ENCODE results near the gene MAP4K1.
A peak's percentile ranks its signal among the peaks of the same experiment; 100 is the strongest.
"Not testable (repeated sequence)": the region's sequence is repeated elsewhere in the genome, so short reads cannot be mapped to it uniquely, and the experiment has no call there.

MAP4K1 gene

DNA sequence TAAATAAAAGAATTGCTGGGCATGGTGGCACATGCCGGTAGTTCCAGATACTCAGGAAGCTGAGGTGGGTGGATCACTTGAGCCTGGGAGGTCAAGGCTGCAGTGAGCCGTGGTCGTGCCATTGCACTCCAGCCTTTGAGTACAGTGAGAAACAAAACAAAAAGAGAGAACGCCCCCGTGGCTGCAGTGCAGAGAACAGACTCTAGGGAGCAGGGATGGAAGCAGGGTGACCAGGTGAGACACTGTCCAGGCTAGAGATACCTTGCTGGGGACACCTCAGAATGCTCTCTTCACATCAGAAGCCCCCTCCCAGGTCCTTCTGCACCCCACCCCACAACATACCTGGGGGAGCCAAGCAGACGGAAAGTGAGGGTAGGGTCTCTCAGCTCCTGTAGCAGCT is 24.8 kb downstream of the MAP4K1 start:
- H3K9me3 ChIP-seq (ENCODE audit: control insufficient read depth, insufficient read depth, low read depth, low read length) = no peaks in the 10 kb centered on the region
- H3K27ac ChIP-seq (ENCODE audit: low read depth, low read length) = no peak overlapping the region
- no peak overlapping the region for H3K9ac ChIP-seq (ENCODE audit: low read length)
- peaks cover 7% of the 10 kb centered on the region; the same call in 1 of the 2 replicates for H3K4me1 ChIP-seq (ENCODE audit: control insufficient read depth, insufficient read depth, low read length)
- no peak overlapping the region for H3K4me3 ChIP-seq (ENCODE audit: low read depth, low read length)
- H3K27me3 ChIP-seq (ENCODE audit: control insufficient read depth, insufficient read depth, low read length) = no peaks in the 10 kb centered on the region
- H3K36me3 ChIP-seq (ENCODE audit: control insufficient read depth, insufficient read depth, low read length) = peaks cover under 1% of the 10 kb centered on the region; the same call in 1 of the 2 replicates

GRCh38 chr19:38588041-38588440 is 29.7 kb downstream of the MAP4K1 start:
- Histone ChIP-seq H3K27me3 (ENCODE audit: control insufficient read depth, insufficient read depth, low read length) (no peaks in the 10 kb centered on the region), H3K4me1 (ENCODE audit: control insufficient read depth, insufficient read depth, low read length) (no peaks in the 10 kb centered on the region), H3K36me3 (ENCODE audit: control insufficient read depth, insufficient read depth, low read length) (peaks cover 13% of the 10 kb centered on the region), H3K4me3 (ENCODE audit: low read depth, low read length) (no peak overlapping the region), H3K9ac (ENCODE audit: low read length) (no peak overlapping the region), H3K27ac (ENCODE audit: low read depth, low read length) (no peak overlapping the region), H3K9me3 (ENCODE audit: control insufficient read depth, insufficient read depth, low read depth, low read length) (no peaks in the 10 kb centered on the region)

GRCh38 chr19:38587562-38587961 is 30.2 kb downstream of the MAP4K1 start:
- H3K9me3 ChIP-seq (ENCODE audit: control insufficient read depth, insufficient read depth, low read depth, low read length) = no peaks in the 10 kb centered on the region
- H3K27ac ChIP-seq (ENCODE audit: low read depth, low read length) = no peak overlapping the region
- H3K27me3 ChIP-seq (ENCODE audit: control insufficient read depth, insufficient read depth, low read length) = no peaks in the 10 kb centered on the region
- no peak overlapping the region for H3K9ac ChIP-seq (ENCODE audit: low read length)
- H3K4me3 ChIP-seq (ENCODE audit: low read depth, low read length) = no peak overlapping the region
- H3K36me3 ChIP-seq (ENCODE audit: control insufficient read depth, insufficient read depth, low read length) = peaks cover 13% of the 10 kb centered on the region
- no peaks in the 10 kb centered on the region for H3K4me1 ChIP-seq (ENCODE audit: control insufficient read depth, insufficient read depth, low read length)

DNA sequence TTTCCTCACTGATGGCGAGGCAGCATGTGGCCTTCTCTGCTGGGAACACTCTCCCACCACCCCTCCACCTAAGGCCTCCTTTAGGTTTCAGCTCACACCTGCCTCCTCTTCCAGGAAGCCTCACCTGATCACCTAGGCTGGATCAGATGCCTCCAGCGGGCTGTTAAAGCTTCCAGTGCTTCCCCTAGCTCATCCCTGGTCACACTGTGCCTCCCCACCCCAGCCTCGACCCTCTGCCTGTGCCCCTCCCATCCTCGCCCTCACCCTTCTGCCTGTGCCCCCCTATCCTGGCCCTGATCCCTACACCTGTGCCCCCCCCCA is 33.8 kb downstream of the MAP4K1 start:
- Histone ChIP-seq H3K36me3 (ENCODE audit: control insufficient read depth, insufficient read depth, low read length) (peaks cover 13% of the 10 kb centered on the region), H3K27me3 (ENCODE audit: control insufficient read depth, insufficient read depth, low read length) (no peaks in the 10 kb centered on the region), H3K9me3 (ENCODE audit: control insufficient read depth, insufficient read depth, low read depth, low read length) (no peaks in the 10 kb centered on the region), H3K27ac (ENCODE audit: low read depth, low read length) (no peak overlapping the region), H3K4me3 (ENCODE audit: low read depth, low read length) (no peak overlapping the region), H3K4me1 (ENCODE audit: control insufficient read depth, insufficient read depth, low read length) (no peaks in the 10 kb centered on the region), H3K9ac (ENCODE audit: low read length) (no peak overlapping the region)

- H3K36me3 ChIP-seq (ENCODE audit: control insufficient read depth, insufficient read depth, low read length) = peaks cover 13% of the 10 kb centered on the region
- no peak overlapping the region for H3K9ac ChIP-seq (ENCODE audit: low read length)
- no peak overlapping the region for H3K27ac ChIP-seq (ENCODE audit: low read depth, low read length)
- H3K27me3 ChIP-seq (ENCODE audit: control insufficient read depth, insufficient read depth, low read length) = no peaks in the 10 kb centered on the region
- no peaks in the 10 kb centered on the region for H3K9me3 ChIP-seq (ENCODE audit: control insufficient read depth, insufficient read depth, low read depth, low read length)
- H3K4me3 ChIP-seq (ENCODE audit: low read depth, low read length) = no peak overlapping the region
- H3K4me1 ChIP-seq (ENCODE audit: control insufficient read depth, insufficient read depth, low read length) = no peaks in the 10 kb centered on the region
Observed at GRCh38 chr19:38583219-38583984, 34.4 kb downstream of the MAP4K1 start.

GRCh38 chr19:38580080-38580479 is 37.7 kb downstream of the MAP4K1 start:
- Histone ChIP-seq H3K27ac (ENCODE audit: low read depth, low read length) (no peak overlapping the region), H3K36me3 (ENCODE audit: control insufficient read depth, insufficient read depth, low read length) (no peaks in the 10 kb centered on the region), H3K4me1 (ENCODE audit: control insufficient read depth, insufficient read depth, low read length) (no peaks in the 10 kb centered on the region), H3K27me3 (ENCODE audit: control insufficient read depth, insufficient read depth, low read length) (no peaks in the 10 kb centered on the region), H3K9ac (ENCODE audit: low read length) (no peak overlapping the region), H3K4me3 (ENCODE audit: low read depth, low read length) (no peak overlapping the region), H3K9me3 (ENCODE audit: control insufficient read depth, insufficient read depth, low read depth, low read length) (no peaks in the 10 kb centered on the region)

DNA sequence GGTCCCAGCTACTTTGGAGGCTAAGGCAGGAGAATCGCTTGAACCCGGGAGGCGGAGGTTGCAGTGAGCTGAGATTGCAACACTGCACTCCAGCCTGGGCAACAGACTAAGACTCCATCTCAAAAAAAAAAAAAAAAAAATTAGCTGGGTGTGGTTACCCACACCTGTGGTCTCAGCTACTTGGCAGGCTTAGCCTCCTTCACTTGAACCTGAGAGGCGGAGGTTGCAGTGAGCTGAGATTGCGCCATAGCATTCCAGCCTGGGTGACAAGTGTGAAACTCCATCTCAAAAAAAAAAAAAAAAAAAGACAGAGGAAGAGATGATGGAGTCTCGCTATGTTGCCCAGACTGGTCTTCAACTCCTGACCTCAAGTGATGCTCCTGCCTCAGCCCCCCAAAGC is 38.4 kb downstream of the MAP4K1 start:
- not testable (repeated sequence) for H3K27ac ChIP-seq (ENCODE audit: low read depth, low read length); H3K9me3 ChIP-seq (ENCODE audit: control insufficient read depth, insufficient read depth, low read depth, low read length); H3K27me3 ChIP-seq (ENCODE audit: control insufficient read depth, insufficient read depth, low read length); H3K36me3 ChIP-seq (ENCODE audit: control insufficient read depth, insufficient read depth, low read length); H3K4me3 ChIP-seq (ENCODE audit: low read depth, low read length); H3K9ac ChIP-seq (ENCODE audit: low read length); H3K4me1 ChIP-seq (ENCODE audit: control insufficient read depth, insufficient read depth, low read length)

DNA sequence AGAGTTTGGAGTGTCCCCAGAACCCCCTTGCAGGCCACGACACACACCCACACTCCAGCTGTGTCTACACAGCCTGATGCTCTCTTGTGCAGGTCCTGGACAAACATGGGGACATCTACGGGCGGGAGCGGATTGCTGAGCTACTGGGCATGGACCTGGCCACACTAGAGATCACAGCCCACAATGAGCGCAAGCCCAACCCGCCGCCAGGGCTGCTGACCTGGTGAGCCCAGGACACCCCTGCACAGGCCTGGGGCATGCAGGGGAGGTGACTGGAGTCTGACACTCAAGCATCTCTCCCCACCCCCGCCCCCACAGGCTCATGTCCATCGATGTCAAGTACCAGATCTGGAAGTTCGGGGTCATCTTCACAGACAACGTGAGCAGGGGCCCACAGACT is 39.9 kb downstream of the MAP4K1 start:
- Histone ChIP-seq H3K4me1 (ENCODE audit: control insufficient read depth, insufficient read depth, low read length) (no peaks in the 10 kb centered on the region), H3K9ac (ENCODE audit: low read length) (no peak overlapping the region)

GRCh38 chr19:38571682-38572081 is 46.1 kb downstream of the MAP4K1 start:
- Histone ChIP-seq H3K27me3 (ENCODE audit: control insufficient read depth, insufficient read depth, low read length) (no peaks in the 10 kb centered on the region), H3K36me3 (ENCODE audit: control insufficient read depth, insufficient read depth, low read length) (no peaks in the 10 kb centered on the region), H3K4me3 (ENCODE audit: low read depth, low read length) (no peak overlapping the region), H3K9me3 (ENCODE audit: control insufficient read depth, insufficient read depth, low read depth, low read length) (no peaks in the 10 kb centered on the region), H3K4me1 (ENCODE audit: control insufficient read depth, insufficient read depth, low read length) (no peaks in the 10 kb centered on the region), H3K27ac (ENCODE audit: low read depth, low read length) (no peak overlapping the region), H3K9ac (ENCODE audit: low read length) (no peak overlapping the region)

More for the DNA sequence above, 39.9 kb downstream of the MAP4K1 start:
- Histone ChIP-seq H3K27me3 (ENCODE audit: control insufficient read depth, insufficient read depth, low read length) (no peaks in the 10 kb centered on the region), H3K9me3 (ENCODE audit: control insufficient read depth, insufficient read depth, low read depth, low read length) (no peaks in the 10 kb centered on the region), H3K36me3 (ENCODE audit: control insufficient read depth, insufficient read depth, low read length) (no peaks in the 10 kb centered on the region), H3K27ac (ENCODE audit: low read depth, low read length) (no peak overlapping the region), H3K4me3 (ENCODE audit: low read depth, low read length) (no peak overlapping the region)

GRCh38 chr19:38569368-38569983 is 48.3 kb downstream of the MAP4K1 start:
- Histone ChIP-seq H3K9me3 (ENCODE audit: control insufficient read depth, insufficient read depth, low read depth, low read length) (no peaks in the 10 kb centered on the region), H3K27me3 (ENCODE audit: control insufficient read depth, insufficient read depth, low read length) (peaks cover 16% of the 10 kb centered on the region), H3K9ac (ENCODE audit: low read length) (no peak overlapping the region), H3K4me3 (ENCODE audit: low read depth, low read length) (no peak overlapping the region), H3K36me3 (ENCODE audit: control insufficient read depth, insufficient read depth, low read length) (no peaks in the 10 kb centered on the region), H3K4me1 (ENCODE audit: control insufficient read depth, insufficient read depth, low read length) (no peaks in the 10 kb centered on the region), H3K27ac (ENCODE audit: low read depth, low read length) (no peak overlapping the region)

DNA sequence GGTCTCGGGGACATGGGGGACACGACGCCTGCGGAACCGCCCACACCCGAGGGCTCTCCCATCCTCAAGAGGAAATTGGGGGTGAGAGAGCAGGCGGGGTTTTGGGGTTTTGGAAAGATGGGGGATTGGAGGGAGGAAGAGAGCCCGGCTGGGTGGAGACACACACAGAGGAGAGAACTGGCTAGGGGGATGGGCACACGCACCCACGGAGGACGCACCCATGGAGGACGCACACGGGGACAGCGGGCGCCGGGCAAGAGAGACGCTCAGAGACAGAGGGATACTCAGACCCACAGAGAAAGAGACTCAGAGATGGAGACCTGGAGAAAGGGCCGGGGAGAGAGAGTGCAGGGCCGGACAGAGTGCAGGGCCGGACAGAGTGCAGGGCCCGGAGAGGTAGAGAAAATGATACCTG is 52.1 kb downstream of the MAP4K1 start:
- H3K27ac ChIP-seq (ENCODE audit: low read depth, low read length) = no peak overlapping the region
- H3K9me3 ChIP-seq (ENCODE audit: control insufficient read depth, insufficient read depth, low read depth, low read length) = no peaks in the 10 kb centered on the region
- H3K27me3 ChIP-seq (ENCODE audit: control insufficient read depth, insufficient read depth, low read length) = peaks cover 20% of the 10 kb centered on the region
- peak overlapping the region; percentile 15; the same call in 1 of the 2 replicates for H3K4me3 ChIP-seq (ENCODE audit: low read depth, low read length)
- no peaks in the 10 kb centered on the region for H3K4me1 ChIP-seq (ENCODE audit: control insufficient read depth, insufficient read depth, low read length)
- H3K36me3 ChIP-seq (ENCODE audit: control insufficient read depth, insufficient read depth, low read length) = peaks cover 7% of the 10 kb centered on the region
- H3K9ac ChIP-seq (ENCODE audit: low read length) = no peak overlapping the region

All from HUES6 (cell line).